ENCODE data around the gene PSMF1. TPM values are rescaled to one million over a fixed set of nuclear protein-coding genes. Genes with fewer than 3 reads are reported as not detected.

PSMF1 gene
- total and polyA plus RNA-seq, 2 of the 4 experiments (the other 2 are of a cell fraction): 93.6 to 109 TPM

DNA sequence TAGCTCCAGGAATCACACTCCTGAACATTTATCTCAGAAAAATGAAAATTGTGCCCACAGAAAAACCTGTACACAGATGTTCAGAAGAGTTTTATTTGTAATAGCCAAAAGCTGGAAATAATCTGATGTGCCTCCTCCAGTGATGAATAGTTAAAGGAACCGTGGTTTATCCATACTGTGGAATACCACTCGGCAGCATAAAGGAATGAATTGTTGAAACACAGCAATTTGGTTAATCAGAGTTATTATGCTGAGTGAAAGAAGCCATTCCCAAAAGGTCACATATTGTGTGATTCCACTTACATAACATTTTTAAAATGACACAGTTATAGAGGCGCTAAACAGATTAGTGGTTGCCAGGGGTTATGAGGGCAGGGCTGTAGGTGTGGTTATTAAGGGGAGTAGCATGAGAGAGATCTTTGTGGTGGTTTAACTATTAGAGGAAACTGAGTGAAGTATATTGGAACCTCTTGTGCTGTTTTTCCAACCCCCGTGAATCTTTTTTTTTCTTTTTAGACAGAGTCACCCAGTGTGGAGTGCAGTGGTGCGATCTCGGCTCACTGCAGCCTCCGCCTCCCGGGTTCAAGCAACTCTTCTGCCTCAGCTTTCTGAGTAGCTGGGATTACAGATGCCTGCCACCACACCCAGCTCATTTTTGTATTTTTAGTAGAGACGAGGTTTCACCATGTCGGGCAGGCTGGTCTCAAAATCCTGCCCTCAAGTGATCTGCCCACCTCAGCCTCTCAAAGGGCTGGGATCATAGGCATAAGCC, 26.2 kb downstream of the PSMF1 start:
- H4K20me1 ChIP-seq (ENCODE audit: insufficient read depth, low read length): no peaks in the 10 kb centered on the region; the same call in 1 of the 2 replicates
- H2AK5ac ChIP-seq (ENCODE audit: low read depth, low read length): no peak overlapping the region
- no peaks in the 10 kb centered on the region for H3K4me1 ChIP-seq (ENCODE audit: control insufficient read depth, insufficient read depth, low read length)
- no peak overlapping the region for H4K5ac ChIP-seq (ENCODE audit: low read depth, low read length)
- no peak overlapping the region for H2BK15ac ChIP-seq (ENCODE audit: low read depth, low read length)
- no peak for ATAC-seq (ENCODE audit: low read depth)
- H3K9ac ChIP-seq (ENCODE audit: low read depth, low read length): no peak overlapping the region
- WGBS, 2 experiments (ENCODE audit: extremely low coverage in 2 of 2, insufficient read length in 1 of 2): 100% methylated on average over 1 of the region's 10 CpGs; no CpG with 5 or more reads in 1 of the 2 experiments
- POLR2A ChIA-PET (ENCODE audit: unreplicated experiment): no interaction called here
- no peak overlapping the region for H4K91ac ChIP-seq (ENCODE audit: insufficient read depth, low read depth, low read length)
- dilution Hi-C loops (cut with HindIII; ENCODE audit: low sequenced_read_pairs, unreplicated experiment): no loop called here
- H2BK20ac ChIP-seq (ENCODE audit: low read depth, low read length): no peak overlapping the region
- BruUV-seq (replicated peaks): no TSS peak
- no peak for DNase-seq
- H3K56ac ChIP-seq (ENCODE audit: extremely low read depth, insufficient read depth, low read length): no peak overlapping the region
- no peak overlapping the region for H4K8ac ChIP-seq (ENCODE audit: low read depth in 2 of 2, low read length in 2 of 2)
- peaks cover 5% of the 10 kb centered on the region; the same call in 1 of the 2 replicates for H3K9me1 ChIP-seq (ENCODE audit: insufficient read depth, low read length)
- H3K27me3 ChIP-seq (ENCODE audit: control insufficient read depth, insufficient read depth, low read length): no peaks in the 10 kb centered on the region
- H3K14ac ChIP-seq (replicated peaks; ENCODE audit: low read depth, low read length): no peak overlapping the region
- peaks cover 28% of the 10 kb centered on the region for H3K36me3 ChIP-seq (ENCODE audit: control insufficient read depth, insufficient read depth, low read length)
- H3K18ac ChIP-seq (ENCODE audit: low read depth, low read length): no peak overlapping the region
- H3K27ac ChIP-seq (ENCODE audit: insufficient read depth, low read length): no peak overlapping the region
- H2BK5ac ChIP-seq (ENCODE audit: low read depth, low read length, poor library complexity, severe bottlenecking): no peak overlapping the region
- no peak overlapping the region for H3K4ac ChIP-seq (ENCODE audit: low read depth, low read length)
- H3K79me1 ChIP-seq (ENCODE audit: low read depth in 1 of 2, low read length in 2 of 2): peaks cover 5 to 16% of the 10 kb centered on the region in 2 experiments; a peak in 3 of 4 replicates
- no peak overlapping the region for H3K23ac ChIP-seq (ENCODE audit: low read depth, low read length)
- no peak overlapping the region for H2AK9ac ChIP-seq (replicated peaks; ENCODE audit: low read depth, low read length, poor library complexity)
- no peaks in the 10 kb centered on the region for H3K9me3 ChIP-seq (ENCODE audit: control insufficient read depth, insufficient read depth, low read length)
- TF ChIP-seq MXI1 (IDR thresholded peaks at IDR 0.05; ENCODE audit: borderline replicate concordance, low read depth, low read length) (no peak), MAZ (IDR thresholded peaks at IDR 0.05; ENCODE audit: borderline replicate concordance, low read depth, low read length) (no peak), RCOR1 (IDR thresholded peaks at IDR 0.05; ENCODE audit: insufficient replicate concordance, low read length) (no peak), CEBPB (IDR thresholded peaks at IDR 0.05; ENCODE audit: low read depth, low read length) (no peak), SMC3 (IDR thresholded peaks at IDR 0.05; ENCODE audit: low read depth, low read length) (no peak), FOS (IDR thresholded peaks at IDR 0.05; ENCODE audit: low read depth, low read length) (no peak), BHLHE40 (IDR thresholded peaks at IDR 0.05; ENCODE audit: low read depth, low read length) (no peak), RFX5 (IDR thresholded peaks at IDR 0.05; ENCODE audit: low read depth, low read length) (no peak), CHD1 (IDR thresholded peaks at IDR 0.05; ENCODE audit: low read depth, low read length) (no peak), ELK1 (IDR thresholded peaks at IDR 0.05; ENCODE audit: borderline replicate concordance, low read depth, low read length) (no peak), NFE2L2 (IDR thresholded peaks at IDR 0.05; ENCODE audit: low read depth, low read length) (no peak), MAFK (IDR thresholded peaks at IDR 0.05; ENCODE audit: low read depth, low read length) (no peak), POLR2A (IDR thresholded peaks at IDR 0.05; ENCODE audit: low read depth, low read length) (no peak), RAD21 (IDR thresholded peaks at IDR 0.05; ENCODE audit: low read length) (no peak)
- TF ChIP-seq, protein P1, sequence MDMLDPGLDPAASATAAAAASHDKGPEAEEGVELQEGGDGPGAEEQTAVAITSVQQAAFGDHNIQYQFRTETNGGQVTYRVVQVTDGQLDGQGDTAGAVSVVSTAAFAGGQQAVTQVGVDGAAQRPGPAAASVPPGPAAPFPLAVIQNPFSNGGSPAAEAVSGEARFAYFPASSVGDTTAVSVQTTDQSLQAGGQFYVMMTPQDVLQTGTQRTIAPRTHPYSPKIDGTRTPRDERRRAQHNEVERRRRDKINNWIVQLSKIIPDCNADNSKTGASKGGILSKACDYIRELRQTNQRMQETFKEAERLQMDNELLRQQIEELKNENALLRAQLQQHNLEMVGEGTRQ (IDR thresholded peaks at IDR 0.05; ENCODE audit: low read depth, low read length): no peak
- TF ChIP-seq, protein P2, sequence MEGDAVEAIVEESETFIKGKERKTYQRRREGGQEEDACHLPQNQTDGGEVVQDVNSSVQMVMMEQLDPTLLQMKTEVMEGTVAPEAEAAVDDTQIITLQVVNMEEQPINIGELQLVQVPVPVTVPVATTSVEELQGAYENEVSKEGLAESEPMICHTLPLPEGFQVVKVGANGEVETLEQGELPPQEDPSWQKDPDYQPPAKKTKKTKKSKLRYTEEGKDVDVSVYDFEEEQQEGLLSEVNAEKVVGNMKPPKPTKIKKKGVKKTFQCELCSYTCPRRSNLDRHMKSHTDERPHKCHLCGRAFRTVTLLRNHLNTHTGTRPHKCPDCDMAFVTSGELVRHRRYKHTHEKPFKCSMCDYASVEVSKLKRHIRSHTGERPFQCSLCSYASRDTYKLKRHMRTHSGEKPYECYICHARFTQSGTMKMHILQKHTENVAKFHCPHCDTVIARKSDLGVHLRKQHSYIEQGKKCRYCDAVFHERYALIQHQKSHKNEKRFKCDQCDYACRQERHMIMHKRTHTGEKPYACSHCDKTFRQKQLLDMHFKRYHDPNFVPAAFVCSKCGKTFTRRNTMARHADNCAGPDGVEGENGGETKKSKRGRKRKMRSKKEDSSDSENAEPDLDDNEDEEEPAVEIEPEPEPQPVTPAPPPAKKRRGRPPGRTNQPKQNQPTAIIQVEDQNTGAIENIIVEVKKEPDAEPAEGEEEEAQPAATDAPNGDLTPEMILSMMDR (conservative IDR thresholded peaks at IDR 0.05; ENCODE audit: low read depth, low read length): no peak
- H2BK120ac ChIP-seq (ENCODE audit: low read depth, low read length): no peak overlapping the region
- no peak overlapping the region for H3K4me3 ChIP-seq (ENCODE audit: insufficient read depth, low read depth, low read length)
- in situ Hi-C loops (cut with MboI; ENCODE audit: low sequenced_read_pairs): no loop called here
- no peak overlapping the region for H2AFZ ChIP-seq (replicated peaks; ENCODE audit: low read length, poor library complexity)
- no peak overlapping the region for H3K4me2 ChIP-seq (ENCODE audit: low read depth, low read length)
- CTCF ChIA-PET: no interaction called here
- intact Hi-C loops (cut with micrococcal nuclease): no loop called here

Data from IMR-90 (cell line).